Activated CD8-positive, alpha-beta memory T cell treated with anti-CD3 and anti-CD28 coated beads, Interleukin-2, amount 50 U/mL, for 1 hour (primary cell): ENCODE results near the gene RASL11A.
"Not testable (repeated sequence)": the region's sequence is repeated elsewhere in the genome, so short reads cannot be mapped to it uniquely, and the experiment has no call there.

ENCODE experiments used
- DNase-seq: peaks from one replicate; pipeline ENCODE4 v3.0.0-alpha.2; 2020; ENCODE audit errors: extremely low read depth

The RASL11A gene

DNA sequence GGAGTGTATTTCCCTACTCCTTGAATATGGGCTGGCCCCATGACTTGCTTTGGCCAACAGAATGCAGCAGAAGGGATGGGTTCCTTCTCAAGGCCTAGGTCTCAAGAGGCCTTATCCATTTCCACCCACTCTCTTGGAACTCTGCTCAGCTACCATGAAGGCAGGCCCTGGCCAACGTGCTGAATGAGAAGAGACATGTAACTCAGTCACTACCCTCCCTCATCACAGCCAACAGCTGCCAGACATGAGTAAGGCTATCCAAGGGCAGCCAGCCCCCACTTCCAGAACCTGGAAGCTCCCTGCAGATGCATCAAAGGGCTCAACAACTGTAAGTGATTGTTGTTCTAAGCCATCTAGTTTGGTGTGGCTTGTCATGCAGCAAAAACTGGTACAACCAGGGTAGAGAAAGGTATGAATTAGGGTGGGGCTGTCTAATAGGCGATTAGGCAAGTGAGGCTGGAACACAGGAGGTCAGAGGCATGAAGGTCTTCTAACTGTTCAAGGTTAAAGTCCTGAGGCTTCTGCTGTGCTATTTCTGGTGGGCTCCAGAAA, 1.4 kb upstream of the RASL11A start:
- no peak for DNase-seq

DNA sequence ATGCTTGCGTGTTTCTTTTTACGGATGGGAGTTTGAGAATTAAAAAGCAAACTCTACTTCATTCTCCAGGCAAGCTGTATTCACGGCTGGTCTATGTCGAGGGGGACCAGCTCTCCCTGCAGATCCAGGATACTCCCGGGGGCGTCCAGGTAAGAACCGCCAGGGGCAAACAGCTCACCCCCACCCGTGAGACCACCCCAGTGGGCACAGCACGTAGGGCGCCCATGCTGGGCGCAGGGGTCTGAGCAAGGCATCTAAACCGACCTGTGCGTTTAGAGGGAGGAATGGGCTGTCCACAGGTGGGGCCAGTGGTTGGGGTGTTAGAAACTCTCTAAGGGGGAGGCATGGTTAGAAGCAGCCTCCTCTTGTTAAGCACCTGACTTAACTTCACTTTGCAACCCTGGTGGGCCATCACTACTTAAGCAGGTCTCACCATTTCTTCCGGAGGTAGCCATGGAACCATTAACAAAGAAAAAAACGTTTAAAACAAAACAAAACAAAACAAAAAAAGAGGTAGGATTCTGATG, 1.0 kb downstream of the RASL11A start:
- DNase-seq: no peak

DNA sequence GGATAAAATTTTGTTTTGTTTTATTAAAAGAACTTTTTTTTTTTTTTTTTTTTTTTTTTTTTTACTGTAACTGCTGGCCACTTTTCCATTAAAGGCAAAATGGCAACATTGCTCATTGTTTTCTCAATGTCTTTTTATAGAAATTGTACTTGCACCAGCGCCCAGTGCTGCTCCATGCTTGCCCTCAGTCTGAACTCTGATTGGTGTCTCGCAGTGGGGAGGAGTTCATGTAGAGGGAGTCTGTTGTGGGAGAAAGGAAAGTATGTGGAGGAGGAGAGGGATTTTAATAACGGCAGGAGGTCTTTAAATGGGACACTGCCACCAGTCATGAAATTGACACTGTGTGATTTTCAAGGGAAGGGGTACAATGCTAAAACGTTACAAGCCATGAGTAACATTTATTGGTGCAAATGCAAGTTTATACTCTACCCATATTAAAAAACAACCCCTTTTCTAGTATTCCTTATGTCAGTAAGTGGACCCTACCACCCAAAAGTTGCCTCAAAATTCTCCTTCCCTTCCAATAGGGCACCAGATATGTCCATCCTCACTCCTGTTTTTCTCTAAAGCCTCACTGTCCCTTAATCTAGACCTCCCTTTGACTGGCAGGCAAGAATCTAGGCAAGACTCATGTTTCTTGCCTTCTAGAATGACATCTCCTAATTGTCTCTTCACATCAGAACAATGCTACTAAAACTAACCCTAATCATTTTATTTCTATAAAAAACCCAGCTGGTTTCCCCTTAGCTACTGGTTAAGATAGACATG, 3.2 kb downstream of the RASL11A start:
- DNase-seq: no peak

DNA sequence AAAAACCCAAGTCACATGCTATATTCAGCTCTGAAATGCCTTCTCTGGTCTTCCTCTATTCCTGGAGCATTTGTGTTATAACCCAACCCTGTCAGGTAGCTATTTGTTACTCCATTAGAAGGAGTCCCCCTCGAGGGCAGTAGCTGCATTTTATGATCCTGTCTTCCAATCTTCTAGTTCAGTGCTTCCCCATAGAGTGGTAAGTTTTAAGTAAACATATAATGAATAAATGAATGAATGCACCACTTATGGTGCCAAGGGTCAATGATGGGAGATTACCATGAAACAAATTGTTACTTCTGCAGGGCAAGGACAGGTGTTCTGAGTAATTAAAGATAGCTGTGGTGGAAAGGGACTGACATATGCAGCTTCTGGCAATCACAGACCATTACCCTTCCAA, 4.0 kb downstream of the RASL11A start:
- no peak for DNase-seq

DNA sequence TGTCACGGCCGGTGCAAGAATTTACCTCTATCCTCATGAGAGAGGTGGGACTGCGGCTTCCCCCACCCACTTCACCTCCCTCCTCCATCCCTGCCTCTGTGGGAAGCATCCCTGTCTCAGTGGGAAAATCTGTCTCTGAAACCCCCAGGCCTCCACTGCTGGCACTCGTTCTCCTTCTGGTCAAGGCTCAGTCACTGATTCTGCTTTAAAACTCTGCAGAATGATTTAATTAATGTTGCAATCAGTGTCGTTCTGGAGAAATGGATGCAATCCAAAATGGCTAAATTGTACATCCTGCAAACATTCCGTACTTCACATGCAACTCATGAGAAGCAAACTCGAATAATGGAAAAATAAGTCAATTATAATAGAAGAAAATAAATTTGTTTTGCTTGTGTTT, 5.6 kb downstream of the RASL11A start:
- no peak for DNase-seq

DNA sequence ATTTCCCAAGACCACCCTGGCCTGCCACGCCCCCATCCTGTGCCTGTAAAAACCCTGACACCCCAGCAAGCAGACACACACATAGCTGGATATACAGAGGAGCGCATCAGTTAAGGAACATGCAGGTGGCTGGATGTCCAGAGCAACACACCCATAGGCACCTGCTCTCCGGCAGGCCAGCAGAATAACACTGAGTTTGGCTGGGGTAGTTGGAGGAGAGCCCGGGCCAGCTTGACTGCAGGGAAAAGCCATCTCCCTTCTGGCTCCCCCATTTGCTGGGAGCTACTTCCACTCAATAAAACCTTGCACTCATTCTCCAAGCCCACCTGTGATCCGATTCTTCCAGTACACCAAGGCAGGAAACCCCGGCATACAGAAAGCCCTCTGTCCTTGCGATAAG, 8.9 kb downstream of the RASL11A start:
- no peak for DNase-seq

DNA sequence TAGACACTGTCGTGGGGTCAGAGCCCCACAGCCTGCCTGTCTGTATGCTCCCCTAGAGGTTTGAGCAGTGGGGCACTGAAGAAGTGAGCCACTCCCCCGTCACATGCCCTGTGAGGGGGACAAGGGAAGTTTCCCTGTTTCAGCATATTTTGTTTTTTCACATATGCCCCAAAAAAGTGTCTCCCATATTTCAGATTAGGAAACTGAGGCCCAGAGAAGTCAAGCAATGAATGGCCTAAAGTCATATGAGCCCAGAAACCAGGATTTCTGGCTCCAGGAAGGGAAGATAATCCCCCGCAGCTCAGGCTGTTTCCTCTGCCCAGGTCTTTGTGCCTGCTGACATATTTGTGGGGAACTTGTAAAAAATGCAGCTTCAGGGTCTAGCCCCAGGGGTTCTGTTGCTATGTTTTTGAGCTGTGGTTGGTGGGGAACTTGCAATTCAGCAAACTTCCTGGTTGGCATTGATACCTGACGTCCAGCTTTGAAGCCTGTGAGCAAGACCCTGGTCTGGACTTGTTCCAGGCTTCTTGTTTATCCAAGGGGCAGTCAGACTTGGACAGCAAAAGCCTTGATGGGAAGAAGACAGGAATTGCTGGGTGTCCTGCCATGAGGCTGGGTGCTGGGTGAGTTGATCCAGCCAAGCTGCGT, 9.5 kb downstream of the RASL11A start:
- DNase-seq: no peak

DNA sequence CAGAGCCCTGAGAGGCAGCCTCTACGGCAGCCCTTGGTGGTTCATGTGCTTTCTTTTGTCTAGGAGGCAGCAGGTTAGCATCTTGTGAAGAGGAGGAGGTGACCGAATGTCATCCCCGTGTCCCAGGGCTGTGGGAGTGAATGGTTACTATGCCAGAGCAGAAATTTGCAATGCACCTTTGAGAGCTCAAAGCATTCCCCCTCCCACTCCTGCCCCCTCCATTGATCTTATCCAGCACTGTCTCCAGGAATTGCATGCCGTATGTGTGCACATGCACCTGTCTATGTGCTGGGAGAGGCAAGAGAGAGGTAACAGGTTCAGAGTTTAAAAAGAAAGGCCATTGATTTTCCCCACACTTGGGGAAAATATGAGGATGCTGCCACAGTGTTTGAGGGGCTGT, 10.2 kb downstream of the RASL11A start:
- no peak for DNase-seq

DNA sequence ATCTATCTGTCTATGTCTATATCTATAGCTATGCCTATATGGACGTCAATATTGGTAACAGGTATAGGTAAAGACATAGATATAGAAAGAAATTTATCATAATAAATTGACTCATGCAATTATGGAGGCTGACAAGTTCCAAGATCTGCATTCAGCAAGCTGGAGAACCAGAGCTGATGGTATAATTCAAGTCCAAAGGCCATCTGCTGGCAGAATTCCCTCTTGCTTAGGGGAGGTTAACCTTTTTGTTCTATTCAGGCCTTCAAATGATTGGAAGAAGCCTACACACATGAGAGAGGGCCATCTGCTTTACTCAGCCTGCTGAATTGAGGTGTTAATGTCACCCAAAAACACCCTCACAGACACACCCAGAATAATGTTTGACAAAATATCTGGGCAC, 10.8 kb downstream of the RASL11A start:
- no peak for DNase-seq

DNA sequence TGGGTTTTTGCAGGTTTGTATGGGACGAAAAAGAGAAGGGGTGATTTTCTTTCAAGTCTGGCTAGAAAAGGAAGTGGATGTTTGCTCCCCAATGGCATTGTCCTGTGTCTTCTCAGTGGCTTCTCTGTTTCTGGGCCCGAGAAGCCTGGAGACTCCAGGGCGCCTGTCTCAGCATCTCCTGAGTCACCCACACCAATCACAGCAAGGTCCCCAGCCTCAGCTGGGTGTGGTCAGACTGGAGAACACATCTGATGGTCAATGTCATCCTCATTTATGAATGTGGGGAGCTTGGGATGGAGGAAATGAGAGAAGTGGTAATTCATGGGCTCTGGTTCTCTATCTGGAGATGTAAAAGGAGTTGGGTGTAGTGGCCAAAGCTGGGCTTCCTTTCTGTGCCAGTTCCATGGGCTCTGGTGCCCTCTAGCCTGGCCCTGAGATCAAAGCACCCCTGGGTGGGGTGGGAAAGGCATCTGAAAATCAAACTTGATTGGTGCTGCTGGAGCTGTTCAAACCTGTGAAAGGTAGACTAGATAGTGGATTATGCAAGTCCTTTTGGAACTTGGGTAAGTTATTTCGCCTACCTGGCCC, 13.4 kb downstream of the RASL11A start:
- no peak for DNase-seq

DNA sequence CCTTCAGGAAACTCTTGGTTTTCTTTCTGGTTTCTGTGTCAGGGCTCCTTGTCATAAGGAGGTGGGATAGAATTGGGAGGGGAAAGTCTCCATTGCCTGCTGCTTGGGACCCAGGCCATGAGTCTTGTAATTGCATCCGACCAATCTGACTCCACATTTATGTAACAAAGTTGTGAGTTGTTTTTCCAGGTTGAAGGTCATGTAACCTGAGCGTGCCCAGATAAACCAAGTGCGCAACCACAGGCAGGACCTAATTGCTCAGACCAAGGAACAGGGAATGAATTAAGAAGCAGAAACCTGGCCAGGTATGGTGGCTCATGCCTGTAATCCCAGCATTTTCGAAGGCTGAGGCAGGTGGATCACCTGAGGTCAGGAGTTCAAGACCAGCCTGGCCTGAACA, 17.8 kb downstream of the RASL11A start:
- DNase-seq: no peak

DNA sequence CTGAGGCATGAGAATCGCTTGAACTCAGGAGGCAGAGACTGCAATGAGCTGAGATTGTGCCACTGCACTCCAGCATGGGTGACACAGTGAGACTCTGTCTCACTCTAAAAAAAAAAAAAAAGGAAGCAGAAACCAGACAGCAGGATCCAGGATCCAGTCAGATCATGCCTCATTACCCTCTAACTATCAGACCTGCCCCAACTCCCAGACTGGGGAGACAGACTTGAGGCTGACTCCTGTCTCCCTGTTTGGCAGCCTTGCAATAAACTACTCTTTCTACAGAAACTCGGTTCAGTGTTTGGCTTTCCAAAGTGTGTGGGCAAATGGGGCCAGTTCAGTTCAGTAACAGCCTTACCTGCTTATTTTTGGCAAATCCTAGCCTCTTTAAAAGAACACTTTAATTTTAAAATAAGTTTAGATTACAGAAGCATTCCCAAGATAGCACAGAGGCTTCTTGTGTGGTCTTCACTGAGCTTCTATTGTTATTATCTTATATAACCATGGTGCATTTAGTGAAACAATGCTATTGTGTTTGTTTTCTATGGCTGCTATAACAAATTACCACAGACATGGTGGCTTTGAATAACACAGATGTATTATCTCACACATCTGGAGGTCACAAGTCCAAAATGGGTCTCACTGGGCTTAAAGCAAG, 18.5 kb downstream of the RASL11A start:
- no peak for DNase-seq

DNA sequence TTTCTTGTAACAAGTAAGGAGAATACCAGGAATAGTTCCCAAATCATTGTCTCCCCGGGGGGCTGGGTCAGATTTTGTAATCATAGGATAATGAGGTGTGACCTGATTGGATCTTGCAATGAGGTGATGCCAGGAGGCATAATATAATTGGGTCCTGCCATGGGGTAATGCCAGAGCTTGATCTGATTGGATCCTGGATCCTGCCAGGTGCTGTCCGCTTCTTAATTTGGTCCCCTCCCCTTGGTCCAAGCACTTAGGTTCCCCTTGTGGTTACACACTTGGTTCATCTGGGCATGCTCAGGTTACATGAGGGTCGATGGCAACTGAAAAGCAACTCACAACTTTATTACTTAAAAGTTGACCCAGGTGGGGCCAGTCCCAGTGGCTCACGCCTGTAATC, 20.1 kb downstream of the RASL11A start:
- DNase-seq: no peak

DNA sequence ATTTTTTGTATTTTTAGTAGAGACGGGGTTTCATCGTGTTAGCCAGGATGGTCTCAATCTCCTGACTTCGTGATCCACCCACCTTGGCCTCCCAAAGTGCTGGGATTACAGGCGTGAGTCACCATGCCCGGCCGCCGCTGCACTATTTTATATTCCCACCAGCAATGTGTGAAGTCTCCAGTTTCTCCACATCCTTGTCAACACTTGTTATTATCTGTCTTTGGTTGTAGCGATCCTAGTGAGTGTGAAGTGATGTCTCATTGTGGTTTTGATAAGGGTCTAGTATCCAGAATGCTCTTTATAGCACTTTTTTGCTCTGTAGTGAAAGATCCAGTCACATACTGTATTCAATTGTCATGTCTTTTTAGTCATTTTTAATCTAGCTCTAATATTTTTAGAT, 21.3 kb downstream of the RASL11A start:
- not testable (repeated sequence) for DNase-seq

DNA sequence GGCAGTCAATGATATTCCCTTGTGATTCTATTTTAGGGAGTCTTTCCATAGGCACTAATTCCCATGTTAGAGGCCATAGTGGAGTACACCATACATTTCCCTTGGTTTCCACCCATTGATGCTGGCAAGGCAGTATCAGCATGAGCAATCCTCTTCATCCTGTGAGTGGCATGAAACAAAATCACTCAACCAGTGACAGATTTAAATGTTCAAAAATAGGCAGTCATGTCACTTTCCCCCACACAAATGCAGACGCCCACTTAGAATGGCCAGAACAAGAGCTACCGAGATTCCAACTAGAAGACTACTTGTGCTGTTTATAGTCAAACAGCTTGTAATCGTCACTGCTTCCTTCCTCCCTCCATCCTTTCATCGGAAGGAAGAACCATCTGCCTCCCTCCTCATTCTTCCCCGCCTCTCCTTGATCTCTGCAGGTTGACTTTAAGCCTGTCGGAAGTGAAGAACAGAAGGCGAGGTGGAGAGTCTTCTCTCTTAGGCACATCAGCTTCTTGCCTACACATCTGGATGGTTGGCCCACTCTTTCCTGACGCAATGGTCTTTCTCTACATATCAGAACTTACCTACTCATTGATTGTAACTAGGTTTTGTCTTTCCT, 22.6 kb downstream of the RASL11A start:
- DNase-seq: no peak

DNA sequence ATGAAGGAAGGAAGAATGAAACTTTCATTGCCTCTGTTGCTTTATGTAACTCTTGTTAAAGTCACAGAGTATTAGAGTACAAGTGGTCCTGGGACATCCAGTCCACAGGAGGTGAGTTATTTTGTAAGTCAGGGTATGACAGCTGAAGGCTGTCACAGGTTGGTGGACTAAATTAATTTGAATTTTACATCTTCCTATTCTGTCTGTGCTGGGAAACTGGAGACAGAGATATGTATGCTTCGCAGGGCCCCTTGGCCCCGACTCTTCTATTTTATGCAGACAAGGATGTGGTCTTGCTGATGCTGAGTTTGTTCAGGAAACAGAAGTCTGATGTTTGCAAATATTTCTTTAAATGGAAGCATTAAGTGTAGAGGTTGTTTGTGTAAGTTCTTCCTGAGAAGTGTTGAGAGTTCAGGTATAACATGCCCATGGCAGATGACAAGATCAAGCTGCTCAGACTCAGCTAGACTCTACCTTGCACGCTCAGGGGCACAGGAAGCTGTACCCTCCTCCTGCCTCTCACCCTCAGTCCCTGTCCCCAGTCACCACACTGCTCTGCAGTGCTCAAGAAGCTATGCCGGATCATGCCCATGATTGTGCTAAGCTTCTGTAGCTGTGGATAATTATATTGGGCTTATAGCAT, 23.4 kb downstream of the RASL11A start:
- no peak for DNase-seq

DNA sequence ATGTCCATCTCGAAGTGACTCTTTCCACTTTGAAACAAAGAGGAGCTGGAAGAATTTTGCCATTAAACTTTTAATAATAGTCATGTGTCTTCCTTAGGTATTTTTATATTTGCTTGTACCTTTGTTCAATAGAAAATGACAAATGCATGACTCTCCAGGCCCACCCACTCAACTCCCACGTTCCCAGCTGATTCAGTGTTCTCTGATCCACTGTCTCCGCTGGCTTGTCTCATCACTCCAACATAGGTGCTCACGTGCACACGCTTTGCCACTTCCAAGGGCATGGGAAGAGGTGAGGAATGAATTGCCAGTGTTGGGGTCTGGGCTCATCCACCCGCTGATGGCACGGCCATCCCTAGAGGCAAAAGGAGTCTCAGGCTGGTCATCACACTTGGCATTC, 24.5 kb downstream of the RASL11A start:
- no peak for DNase-seq

DNA sequence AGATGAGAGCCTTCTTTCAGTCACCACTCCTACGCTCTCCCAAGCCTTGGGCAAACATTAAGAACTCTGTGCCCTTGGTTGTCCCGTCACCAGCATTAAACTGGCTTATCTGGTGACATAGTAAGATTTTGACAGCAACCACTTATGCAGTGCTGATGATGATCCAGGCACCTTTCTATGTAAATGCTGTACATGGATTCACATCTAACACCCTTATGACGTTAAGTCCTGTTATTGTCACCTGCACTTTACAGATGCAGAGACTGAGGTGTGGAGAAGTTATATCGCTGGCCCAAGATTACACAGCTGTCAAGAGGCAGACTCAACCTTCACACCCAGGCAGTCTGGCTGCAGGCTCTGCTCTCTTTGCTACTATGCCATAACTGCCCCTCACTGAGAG, 25.0 kb downstream of the RASL11A start:
- DNase-seq: no peak

DNA sequence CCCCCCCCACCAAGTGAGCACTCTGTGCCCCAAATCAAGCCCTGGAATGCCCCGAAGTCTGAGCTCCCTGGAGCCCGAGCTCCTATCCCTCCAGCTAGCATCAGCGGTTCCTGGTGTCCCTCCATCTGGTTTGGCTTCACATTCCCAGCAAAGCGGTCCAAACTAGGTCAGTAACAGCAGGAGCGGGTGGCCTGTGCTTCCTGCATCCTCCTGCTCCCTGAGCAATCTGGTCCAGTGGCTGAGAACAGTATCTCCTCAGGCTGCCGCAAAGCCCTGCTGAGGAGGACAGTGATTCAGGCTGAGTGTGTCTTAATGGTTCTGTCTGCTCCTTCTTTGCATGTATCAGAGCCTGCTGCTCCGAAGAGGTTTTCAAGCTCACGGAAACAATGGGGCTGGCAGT, 25.9 kb downstream of the RASL11A start:
- DNase-seq: no peak

DNA sequence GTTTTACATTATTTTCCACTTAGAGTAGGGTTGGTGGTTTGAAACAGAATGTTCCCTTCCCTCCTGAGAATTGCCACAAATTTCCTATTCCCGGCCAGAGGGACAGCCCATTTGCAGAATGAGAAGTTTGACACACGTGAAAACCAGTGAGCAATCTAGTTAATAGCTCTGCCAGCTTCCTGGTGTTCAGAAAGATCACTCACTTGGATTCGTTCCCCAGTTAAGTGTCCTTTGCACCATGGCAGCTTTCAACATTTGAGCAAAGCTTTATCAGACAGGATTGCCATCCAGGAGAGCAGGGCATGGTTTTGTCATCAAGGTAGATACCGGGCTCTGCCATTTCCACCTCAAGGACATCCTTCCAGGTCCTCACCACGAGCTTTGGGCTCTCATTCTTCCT, 28.2 kb downstream of the RASL11A start:
- DNase-seq: no peak

DNA sequence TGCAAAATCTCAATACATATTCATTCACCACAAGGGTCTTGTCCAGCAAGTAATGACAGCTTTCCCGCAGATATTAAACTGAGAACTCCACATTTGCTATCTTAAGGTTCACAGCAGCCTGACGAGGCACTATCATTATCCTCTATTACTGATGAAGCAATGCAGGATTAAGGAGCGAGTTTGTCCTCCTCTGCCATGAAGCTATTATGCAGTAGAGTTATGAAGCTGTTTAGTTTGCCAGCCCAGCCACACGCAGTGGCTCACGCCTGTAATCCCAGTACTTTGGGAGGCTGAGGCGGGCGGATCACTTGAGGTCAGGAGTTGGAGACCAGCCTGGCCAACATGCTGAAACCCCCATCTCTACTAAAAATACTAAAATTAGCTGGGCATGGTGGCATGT, 29.8 kb downstream of the RASL11A start:
- DNase-seq: not testable (repeated sequence)
